Stimulated activated naive B cell treated with anti-CD40 and anti-IgM and Interleukin-4, amounts not matched to agents 10 μg/mL and 1 μg/mL and 100 μg/mL, for 72 hours (primary cell): ENCODE results near the gene MIP.
"Not testable (repeated sequence)": the region's sequence is repeated elsewhere in the genome, so short reads cannot be mapped to it uniquely, and the experiment has no call there.

Experiments used
- ATAC-seq, 2 donors: fragments of 150-1000 bp; cut with Tn5 transposase; replicated peaks; 2 replicates each; pipeline ENCODE4 v1.10.0; 2021; ENCODE audit warnings: moderate library complexity in 1 of 2
- DNase-seq: peaks from one replicate; pipeline ENCODE4 v3.0.0; 2021
- H3K27ac Mint-ChIP-seq: one replicate; pipeline ENCODE4 v1.8.0; 2022; ENCODE audit warnings: mild to moderate bottlenecking, mixed read lengths
- H3K27me3 Mint-ChIP-seq, 2 donors: one replicate each; pipeline ENCODE4 v1.8.0; 2022; ENCODE audit warnings: mixed read lengths in 2 of 2
- H3K36me3 Mint-ChIP-seq, 2 donors: one replicate each; pipeline ENCODE4 v1.8.0; 2022; ENCODE audit warnings: mixed read lengths in 2 of 2, mild to moderate bottlenecking in 1 of 2
- H3K4me1 Mint-ChIP-seq, 2 donors: one replicate each; pipeline ENCODE4 v1.8.0; 2022; ENCODE audit warnings: mixed read lengths in 2 of 2, mild to moderate bottlenecking in 1 of 2
- H3K4me3 Mint-ChIP-seq, 2 donors: one replicate each; pipeline ENCODE4 v1.8.0; 2022; ENCODE audit warnings: mild to moderate bottlenecking in 2 of 2, mixed read lengths in 2 of 2, moderate library complexity in 1 of 2
- H3K9me3 Mint-ChIP-seq, 2 donors: one replicate each; pipeline ENCODE4 v1.8.0; 2022; ENCODE audit warnings: mixed read lengths in 2 of 2, mild to moderate bottlenecking in 1 of 2

The MIP gene

GRCh38 chr12:56454557-56454956, at the start of gene MIP:
TSS of gene MIP (minus strand) at chr12:56454657. CDS start at chr12:56454613, 44 bp downstream.
- Mint-ChIP-seq H3K4me1 (peaks cover 0 to 11% of the 10 kb centered on the region in 2 donors), H3K4me3 (no peak within 1 kb of the TSS), H3K27ac (no peak within 1 kb of the TSS), H3K9me3 (no peaks in the 10 kb centered on the region), H3K27me3 (no peaks in the 10 kb centered on the region), H3K36me3 (no peaks in the 10 kb centered on the region)
- ATAC-seq (no peak), DNase-seq (no peak)

DNA sequence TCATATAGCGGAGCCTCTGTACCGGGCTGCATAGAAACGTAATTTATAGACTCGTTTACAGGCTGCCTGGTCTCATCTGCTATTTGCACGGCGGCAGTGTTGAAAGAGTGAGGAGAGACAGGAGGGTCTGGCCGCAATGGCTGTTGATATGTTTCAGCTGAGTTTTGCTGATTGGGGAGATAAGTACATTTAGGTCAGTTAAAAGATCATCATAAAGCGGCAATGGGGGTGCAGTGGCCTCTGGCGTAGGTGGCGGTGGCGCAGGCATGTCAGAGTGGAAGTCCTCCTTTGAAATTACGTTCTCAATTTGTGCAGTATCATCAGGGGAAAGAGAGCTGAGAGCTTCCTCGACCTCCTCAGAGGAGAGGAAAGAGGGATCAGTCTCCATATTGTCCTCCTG, 45.4 kb upstream of the MIP start:
- not testable (repeated sequence) for H3K4me3 Mint-ChIP-seq

DNA sequence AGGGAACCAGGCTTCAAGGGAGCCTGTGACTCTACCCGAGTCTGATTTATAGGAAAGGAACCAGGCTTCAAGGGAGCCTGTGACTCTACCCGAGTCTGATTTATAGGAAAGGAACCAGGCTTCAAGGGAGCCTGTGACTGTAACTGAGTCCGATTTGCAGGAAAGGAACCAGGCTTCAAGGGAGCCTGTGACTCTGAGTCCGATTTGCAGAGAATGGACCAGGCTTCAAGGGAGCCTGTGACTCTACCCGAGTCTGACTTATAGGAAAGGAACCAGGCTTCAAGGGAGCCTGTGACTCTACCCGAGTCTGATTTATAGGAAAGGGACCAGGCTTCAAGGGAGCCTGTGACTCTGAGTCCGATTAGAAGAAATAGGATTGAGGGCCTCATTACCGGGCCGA, 45.0 kb upstream of the MIP start:
- not testable (repeated sequence) for H3K27me3 Mint-ChIP-seq, H3K4me3 Mint-ChIP-seq, H3K27ac Mint-ChIP-seq, DNase-seq, H3K36me3 Mint-ChIP-seq, H3K9me3 Mint-ChIP-seq, H3K4me1 Mint-ChIP-seq, ATAC-seq

More for the DNA sequence above, 45.4 kb upstream of the MIP start:
- H3K4me1 Mint-ChIP-seq, ATAC-seq, H3K27ac Mint-ChIP-seq, H3K9me3 Mint-ChIP-seq, H3K27me3 Mint-ChIP-seq, H3K36me3 Mint-ChIP-seq, DNase-seq: not testable (repeated sequence)

DNA sequence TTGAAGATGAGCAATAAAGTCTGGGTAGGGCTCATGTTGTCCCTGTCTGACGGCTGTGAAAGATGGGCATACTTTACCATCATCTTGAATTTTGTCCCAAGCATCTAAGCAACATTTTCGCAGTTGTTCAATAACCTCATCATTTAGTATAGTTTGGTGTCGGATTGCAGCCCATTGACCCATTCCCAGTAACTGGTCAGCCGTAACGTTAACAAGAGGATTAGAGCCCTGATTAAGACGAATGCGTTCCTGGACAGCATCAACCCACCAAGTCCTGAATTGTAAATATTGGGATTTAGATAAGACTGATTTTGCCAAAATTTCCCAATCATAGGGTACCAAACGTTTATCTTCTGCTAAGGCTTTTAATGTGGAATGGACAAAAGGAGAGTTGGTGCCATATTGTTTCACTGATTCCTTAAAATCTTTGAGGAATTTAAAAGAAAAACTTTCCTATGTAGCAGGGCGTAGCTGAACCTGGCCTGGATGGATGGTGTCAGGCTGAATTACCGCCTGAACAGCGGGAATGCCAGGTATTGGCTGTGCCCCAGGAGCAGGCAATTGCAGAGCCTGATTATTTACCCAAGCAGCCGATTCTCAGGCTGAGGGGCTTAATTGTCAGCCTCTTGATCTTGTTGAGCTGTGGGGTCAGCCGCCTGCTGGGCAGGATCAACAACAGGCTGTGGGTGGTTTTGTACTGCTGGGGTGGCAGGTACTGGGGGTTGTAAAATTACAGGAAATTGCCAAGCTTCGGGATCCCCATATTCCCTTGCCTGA, 43.9 kb upstream of the MIP start:
- not testable (repeated sequence) for H3K27me3 Mint-ChIP-seq, H3K4me1 Mint-ChIP-seq, H3K36me3 Mint-ChIP-seq, ATAC-seq, H3K27ac Mint-ChIP-seq, H3K4me3 Mint-ChIP-seq, H3K9me3 Mint-ChIP-seq, DNase-seq

DNA sequence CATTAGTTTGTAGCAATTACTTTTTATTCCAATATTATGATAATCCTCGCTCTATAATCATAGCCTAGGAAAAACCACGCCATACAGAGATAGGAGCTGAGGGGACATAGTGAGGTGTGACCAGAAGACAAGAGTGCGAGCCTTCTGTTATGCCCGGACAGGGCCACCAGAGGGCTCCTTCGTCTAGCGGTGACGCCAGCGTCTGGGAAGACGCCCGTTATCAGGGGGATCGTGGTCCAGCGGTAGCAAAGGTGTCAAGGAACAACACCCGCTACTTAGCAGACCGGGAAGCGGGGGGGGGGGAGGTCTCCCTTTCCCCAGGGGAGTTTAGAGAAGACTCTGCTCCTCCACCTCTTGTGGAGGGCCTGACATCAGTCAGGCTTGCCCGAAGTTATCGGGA, 42.2 kb upstream of the MIP start:
- not testable (repeated sequence) for H3K27me3 Mint-ChIP-seq, H3K27ac Mint-ChIP-seq, H3K36me3 Mint-ChIP-seq, H3K9me3 Mint-ChIP-seq, H3K4me1 Mint-ChIP-seq, ATAC-seq
- DNase-seq = peak; percentile 51
- H3K4me3 Mint-ChIP-seq = peak overlapping the region; percentile 61 to 71

DNA sequence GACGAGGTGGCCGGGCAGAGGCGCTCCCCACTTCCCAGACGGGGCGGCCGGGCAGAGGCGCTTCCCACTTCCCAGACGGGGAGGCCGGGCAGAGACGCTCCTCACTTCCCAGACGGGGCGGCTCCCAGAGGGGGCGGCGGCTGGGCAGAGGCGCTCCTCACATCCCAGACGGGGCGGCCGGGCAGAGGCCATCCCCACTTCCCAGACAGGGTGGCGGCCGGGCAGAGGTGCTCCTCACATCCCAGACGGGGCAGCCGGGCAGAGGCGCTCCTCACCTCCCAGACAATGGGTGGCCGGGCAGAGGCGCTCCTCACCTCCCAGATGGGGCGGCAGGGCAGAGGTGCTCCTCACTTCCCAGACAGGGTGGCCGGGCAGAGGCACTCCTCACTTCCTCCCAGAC, 40.0 kb upstream of the MIP start:
- H3K4me3 Mint-ChIP-seq, H3K36me3 Mint-ChIP-seq, H3K4me1 Mint-ChIP-seq, H3K27ac Mint-ChIP-seq, H3K9me3 Mint-ChIP-seq, ATAC-seq, DNase-seq: not testable (repeated sequence)
- peaks cover 11 to 19% of the 10 kb centered on the region in 2 donors for H3K27me3 Mint-ChIP-seq

DNA sequence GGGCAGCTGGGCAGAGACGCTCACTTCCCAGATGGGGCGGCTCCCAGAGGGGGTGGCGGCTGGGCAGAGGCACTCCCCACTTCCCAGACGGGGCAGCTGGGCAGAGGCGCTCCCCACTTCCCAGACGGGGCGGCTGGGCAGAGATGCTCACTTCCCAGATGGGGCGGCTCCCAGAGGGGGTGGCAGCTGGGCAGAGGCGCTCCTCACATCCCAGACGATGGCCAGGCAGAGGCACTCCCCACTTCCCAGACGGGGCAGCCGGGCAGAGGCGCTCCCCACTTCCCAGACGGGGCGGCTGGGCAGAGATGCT, 39.6 kb upstream of the MIP start:
- not testable (repeated sequence) for ATAC-seq, DNase-seq, H3K9me3 Mint-ChIP-seq, H3K36me3 Mint-ChIP-seq, H3K4me1 Mint-ChIP-seq, H3K4me3 Mint-ChIP-seq, H3K27ac Mint-ChIP-seq
- peaks cover 11 to 19% of the 10 kb centered on the region in 2 donors for H3K27me3 Mint-ChIP-seq

- not testable (repeated sequence) for DNase-seq, ATAC-seq, H3K36me3 Mint-ChIP-seq, H3K4me3 Mint-ChIP-seq, H3K27ac Mint-ChIP-seq, H3K9me3 Mint-ChIP-seq, H3K4me1 Mint-ChIP-seq
- peaks cover 11 to 20% of the 10 kb centered on the region in 2 donors for H3K27me3 Mint-ChIP-seq
Observed at GRCh38 chr12:56493409-56494105, 39.1 kb upstream of the MIP start.

DNA sequence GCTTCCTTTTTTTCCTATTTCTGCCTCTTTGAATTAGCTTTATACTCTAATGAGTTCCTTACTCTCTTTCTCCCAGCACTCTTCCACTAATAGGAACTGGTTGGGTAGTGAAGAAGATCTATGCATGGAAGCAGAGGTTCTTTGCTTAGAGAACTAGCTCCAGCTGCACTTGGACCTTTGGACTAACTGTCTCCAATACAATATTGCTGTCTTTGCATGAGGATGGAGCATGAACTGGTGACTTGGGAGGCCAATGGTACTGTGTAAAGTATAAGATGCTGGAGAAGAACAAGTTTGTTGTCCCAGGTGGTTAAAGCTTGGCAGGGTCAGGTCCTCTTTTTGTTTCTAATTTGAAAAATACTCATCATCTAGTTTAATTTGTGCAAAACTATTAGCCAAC, 35.9 kb upstream of the MIP start:
- Mint-ChIP-seq H3K27ac (no peak overlapping the region), H3K4me3 (no peak overlapping the region), H3K36me3 (peaks cover 5 to 19% of the 10 kb centered on the region in 2 donors), H3K9me3 (peaks cover 0 to 2% of the 10 kb centered on the region in 2 donors), H3K27me3 (peaks cover 15 to 25% of the 10 kb centered on the region in 2 donors), H3K4me1 (peaks cover 16 to 25% of the 10 kb centered on the region in 2 donors)
- DNase-seq (no peak), ATAC-seq (no peak)

DNA sequence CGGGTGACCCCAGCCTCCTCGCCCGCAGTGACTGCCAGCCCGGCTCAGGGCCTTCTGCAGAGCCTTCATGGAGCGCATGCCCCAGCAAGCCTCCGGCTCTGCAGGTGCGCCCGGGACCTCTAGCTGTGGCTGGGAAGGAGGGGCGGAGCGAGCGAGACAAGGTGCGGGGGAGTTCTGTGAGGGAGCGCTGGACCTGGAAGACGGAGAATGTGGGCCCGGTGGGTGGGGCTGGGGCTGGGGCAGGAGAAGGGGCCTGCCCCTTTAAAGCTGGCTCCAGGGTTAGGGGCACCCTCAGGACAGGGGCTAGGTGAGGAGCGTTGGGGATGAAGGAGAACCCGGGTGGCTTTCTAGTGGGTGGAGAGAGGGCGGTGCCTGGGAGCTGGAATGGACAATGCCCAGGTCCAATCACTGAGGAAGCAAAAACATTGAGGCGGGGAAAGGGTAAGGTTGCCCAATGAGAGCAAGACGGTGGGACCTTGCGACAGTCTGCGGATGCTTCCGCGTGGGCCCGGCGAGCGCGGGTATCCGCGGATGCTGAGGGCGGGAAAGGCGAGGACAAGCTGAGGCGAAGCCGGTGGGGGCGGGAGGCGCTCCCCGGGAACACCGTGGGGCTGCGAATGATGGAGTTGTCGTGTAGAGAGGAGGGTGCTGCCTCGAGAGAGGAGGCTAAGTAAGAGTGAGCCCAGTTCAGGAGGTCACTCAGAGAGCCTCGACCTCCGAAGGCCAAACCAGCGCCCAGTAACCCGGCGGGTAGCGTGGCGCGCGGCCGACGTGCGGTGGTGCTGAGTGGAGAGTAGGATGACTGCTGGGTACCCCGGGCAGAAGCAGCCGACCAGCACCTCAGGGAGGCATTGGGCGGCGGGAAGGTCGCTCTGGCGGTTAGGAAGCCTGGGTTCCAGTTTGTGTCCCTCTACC, 33.8 kb upstream of the MIP start, which contains the start of gene GLS2:
GLS2 (minus strand) TSS at position 121 of the 915 bp plus-strand sequence; CDS start at position 78, 43 bp downstream.
- Mint-ChIP-seq H3K9me3 (peaks cover 0 to 2% of the 10 kb centered on the region in 2 donors), H3K27me3 (peaks cover 15 to 22% of the 10 kb centered on the region in 2 donors), H3K4me1 (peaks cover 16 to 25% of the 10 kb centered on the region in 2 donors), H3K36me3 (peaks cover 2 to 19% of the 10 kb centered on the region in 2 donors), H3K27ac (peak within 1 kb of the TSS; percentile 78), H3K4me3 (peak within 1 kb of the TSS; percentile 85 to 96)
- ATAC-seq (peak; percentile 97), DNase-seq (peak; percentile 70)

- DNase-seq = peak; percentile 15
- peak overlapping the region; percentile 85 to 96 for H3K4me3 Mint-ChIP-seq
- peaks cover 15 to 19% of the 10 kb centered on the region in 2 donors for H3K27me3 Mint-ChIP-seq
- peaks cover 16 to 25% of the 10 kb centered on the region in 2 donors for H3K4me1 Mint-ChIP-seq
- H3K27ac Mint-ChIP-seq = peak overlapping the region; percentile 78
- H3K36me3 Mint-ChIP-seq = peaks cover 2 to 19% of the 10 kb centered on the region in 2 donors
- peak; percentile 50 to 51 for ATAC-seq
- peaks cover 0 to 2% of the 10 kb centered on the region in 2 donors for H3K9me3 Mint-ChIP-seq
Observed at GRCh38 chr12:56487448-56488040, 33.1 kb upstream of the MIP start.

- no peak overlapping the region for H3K27ac Mint-ChIP-seq
- no peak for ATAC-seq
- H3K9me3 Mint-ChIP-seq = peaks cover 0 to 2% of the 10 kb centered on the region in 2 donors
- peaks cover 2 to 22% of the 10 kb centered on the region in 2 donors for H3K36me3 Mint-ChIP-seq
- peaks cover 20 to 25% of the 10 kb centered on the region in 2 donors for H3K4me1 Mint-ChIP-seq
- H3K27me3 Mint-ChIP-seq = peaks cover 12 to 19% of the 10 kb centered on the region in 2 donors
- no peak for DNase-seq
- no peak overlapping the region for H3K4me3 Mint-ChIP-seq
Observed at GRCh38 chr12:56486694-56487093, 32.2 kb upstream of the MIP start.

GRCh38 chr12:56484566-56484965, 30.1 kb upstream of the MIP start:
- H3K27me3 Mint-ChIP-seq = peaks cover 4 to 7% of the 10 kb centered on the region in 2 donors
- H3K27ac Mint-ChIP-seq = no peak overlapping the region
- peaks cover 28 to 33% of the 10 kb centered on the region in 2 donors for H3K4me1 Mint-ChIP-seq
- ATAC-seq (no peak), DNase-seq (no peak)
- H3K4me3 Mint-ChIP-seq = no peak overlapping the region
- peaks cover 0 to 2% of the 10 kb centered on the region in 2 donors for H3K9me3 Mint-ChIP-seq
- peaks cover 6 to 30% of the 10 kb centered on the region in 2 donors for H3K36me3 Mint-ChIP-seq

DNA sequence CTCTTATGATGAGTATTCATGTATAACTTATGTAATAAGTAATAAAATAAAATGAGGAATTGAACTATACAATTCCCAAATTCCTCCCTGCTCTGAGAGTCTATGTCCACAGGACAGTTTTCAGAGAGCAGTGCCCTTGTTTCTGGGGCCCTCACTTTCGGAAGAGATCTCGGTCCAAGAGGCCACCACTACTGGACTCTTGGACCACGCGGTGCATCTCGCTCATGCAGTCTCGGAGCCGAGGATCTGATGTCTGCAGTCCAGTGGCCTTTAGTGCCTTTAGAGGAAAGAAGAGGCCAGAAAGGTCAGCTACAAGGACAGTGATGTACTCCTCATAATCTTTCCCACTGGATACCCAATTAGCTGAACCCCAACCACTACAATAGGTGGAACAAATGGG, 25.2 kb upstream of the MIP start:
- no peak for ATAC-seq
- no peak overlapping the region for H3K4me3 Mint-ChIP-seq
- H3K27me3 Mint-ChIP-seq = no peaks in the 10 kb centered on the region

More for the DNA sequence above, 25.2 kb upstream of the MIP start:
- peaks cover 9 to 29% of the 10 kb centered on the region in 2 donors for H3K36me3 Mint-ChIP-seq
- peaks cover 24 to 26% of the 10 kb centered on the region in 2 donors for H3K4me1 Mint-ChIP-seq
- no peaks in the 10 kb centered on the region for H3K9me3 Mint-ChIP-seq
- no peak overlapping the region for H3K27ac Mint-ChIP-seq
- no peak for DNase-seq
